Stimulated activated CD8-positive, alpha-beta memory T cell treated with anti-CD3 and anti-CD28 coated beads, Interleukin-12 subunit alpha, Interleukin-12 subunit beta, amount 100 ng/mL, for 24 hours (primary cell): Measurements from ENCODE around the gene HMCES.
A peak's percentile ranks its signal among the peaks of the same experiment; 100 is the strongest.
"Not testable (repeated sequence)": the region's sequence is repeated elsewhere in the genome, so short reads cannot be mapped to it uniquely, and the experiment has no call there.

Source experiments
- DNase-seq: peaks from one replicate; pipeline ENCODE4 v3.0.0-alpha.2; 2020; ENCODE audit errors: extremely low read depth

The HMCES gene, protein sequence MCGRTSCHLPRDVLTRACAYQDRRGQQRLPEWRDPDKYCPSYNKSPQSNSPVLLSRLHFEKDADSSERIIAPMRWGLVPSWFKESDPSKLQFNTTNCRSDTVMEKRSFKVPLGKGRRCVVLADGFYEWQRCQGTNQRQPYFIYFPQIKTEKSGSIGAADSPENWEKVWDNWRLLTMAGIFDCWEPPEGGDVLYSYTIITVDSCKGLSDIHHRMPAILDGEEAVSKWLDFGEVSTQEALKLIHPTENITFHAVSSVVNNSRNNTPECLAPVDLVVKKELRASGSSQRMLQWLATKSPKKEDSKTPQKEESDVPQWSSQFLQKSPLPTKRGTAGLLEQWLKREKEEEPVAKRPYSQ

DNA sequence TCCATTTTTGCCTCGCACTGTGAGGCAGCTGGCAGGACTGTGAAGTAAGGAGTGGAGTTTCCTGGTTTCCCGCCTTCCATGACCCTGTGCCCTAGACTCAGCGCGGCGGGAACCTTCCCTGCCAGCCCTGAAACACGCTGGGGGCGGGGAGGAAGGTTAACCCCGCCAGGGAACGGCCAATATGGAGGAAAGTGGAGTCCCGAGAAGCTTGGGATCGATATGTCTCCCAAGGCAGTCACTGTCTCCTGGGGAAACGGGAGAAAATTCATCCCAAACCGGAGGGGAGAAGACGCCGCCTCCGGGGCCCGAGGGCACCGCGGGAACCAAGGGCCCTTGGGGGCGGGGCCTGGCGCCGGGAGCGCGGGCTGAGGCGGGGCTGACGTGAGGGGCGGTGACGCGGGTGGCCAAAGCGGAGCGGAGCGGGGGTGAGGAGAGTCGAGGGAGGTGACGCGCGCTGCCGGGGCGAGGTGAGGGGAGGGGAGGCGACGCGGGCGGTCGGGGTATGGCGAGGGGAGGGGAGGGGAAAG is at the start of gene HMCES:
TSS of gene HMCES (plus strand) at position 432 of the 527 bp plus-strand sequence. CDS start 863 bp downstream, outside the sequence.
- peak; percentile 78 for DNase-seq

DNA sequence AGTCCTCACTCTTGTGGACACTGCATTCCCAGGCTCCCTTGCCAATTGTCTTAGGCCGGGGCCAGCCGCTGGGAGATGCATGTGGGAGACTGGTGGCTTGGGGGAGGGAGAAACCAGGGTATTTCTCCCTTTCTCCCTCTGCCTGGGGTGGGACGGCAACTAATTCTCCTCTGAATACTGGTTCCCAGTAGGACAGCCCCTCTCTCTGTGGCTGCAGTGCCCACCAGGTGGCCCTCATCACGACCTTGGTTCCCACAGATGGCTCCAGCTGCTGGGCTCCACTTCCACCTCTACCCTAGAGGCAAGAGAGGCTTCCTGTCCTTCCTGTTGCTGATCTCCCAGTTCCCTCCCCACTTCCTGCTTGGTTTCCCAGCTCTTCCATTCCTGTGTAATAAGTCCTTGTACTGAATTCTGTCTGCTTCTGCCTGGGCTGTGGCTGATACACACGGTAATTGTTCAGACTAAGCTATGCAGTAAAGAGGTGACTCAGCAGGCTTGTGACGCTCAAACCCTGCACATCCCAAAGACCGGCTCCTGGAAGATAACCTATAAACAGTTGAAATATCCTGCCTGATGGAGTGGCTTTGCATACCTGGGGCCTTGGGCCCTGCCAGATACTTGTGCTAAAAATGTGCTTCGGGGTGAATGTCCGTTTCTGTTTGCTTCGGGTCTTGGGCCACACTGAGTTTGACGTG is 49.6 kb upstream of the HMCES start:
- no peak for DNase-seq

DNA sequence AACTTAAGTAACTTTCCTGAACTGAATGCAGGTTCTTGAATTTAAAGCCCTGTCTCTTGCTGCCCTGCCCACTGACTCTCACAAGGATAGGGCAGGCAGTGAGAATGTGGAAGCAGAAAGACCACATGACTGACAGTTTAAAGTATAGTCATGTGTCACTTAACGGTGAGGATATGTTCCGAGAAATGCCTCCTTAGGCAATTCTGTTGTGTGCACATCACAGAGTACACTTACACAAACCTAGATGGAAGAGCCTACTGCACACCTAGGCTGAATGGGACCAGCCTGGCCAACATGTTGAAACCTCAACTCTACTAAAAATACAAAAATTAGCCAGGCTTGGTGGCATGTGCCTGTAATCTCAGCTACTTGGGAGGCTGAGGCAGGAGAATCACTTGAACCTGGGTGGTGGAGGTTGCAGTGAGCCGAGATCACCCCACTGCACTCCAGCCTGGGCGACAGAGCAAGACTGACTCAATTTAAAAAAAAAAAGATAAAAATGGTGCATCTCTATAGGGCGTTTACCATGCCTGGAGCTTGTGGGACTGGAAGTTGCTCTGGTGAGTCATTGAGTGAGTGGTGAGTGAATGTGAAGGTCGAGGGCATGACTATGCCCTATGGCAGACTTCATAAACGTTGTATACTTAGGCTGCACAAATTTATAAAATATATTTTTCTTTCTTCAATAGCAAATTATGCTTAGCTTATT is 48.2 kb upstream of the HMCES start:
- no peak for DNase-seq

DNA sequence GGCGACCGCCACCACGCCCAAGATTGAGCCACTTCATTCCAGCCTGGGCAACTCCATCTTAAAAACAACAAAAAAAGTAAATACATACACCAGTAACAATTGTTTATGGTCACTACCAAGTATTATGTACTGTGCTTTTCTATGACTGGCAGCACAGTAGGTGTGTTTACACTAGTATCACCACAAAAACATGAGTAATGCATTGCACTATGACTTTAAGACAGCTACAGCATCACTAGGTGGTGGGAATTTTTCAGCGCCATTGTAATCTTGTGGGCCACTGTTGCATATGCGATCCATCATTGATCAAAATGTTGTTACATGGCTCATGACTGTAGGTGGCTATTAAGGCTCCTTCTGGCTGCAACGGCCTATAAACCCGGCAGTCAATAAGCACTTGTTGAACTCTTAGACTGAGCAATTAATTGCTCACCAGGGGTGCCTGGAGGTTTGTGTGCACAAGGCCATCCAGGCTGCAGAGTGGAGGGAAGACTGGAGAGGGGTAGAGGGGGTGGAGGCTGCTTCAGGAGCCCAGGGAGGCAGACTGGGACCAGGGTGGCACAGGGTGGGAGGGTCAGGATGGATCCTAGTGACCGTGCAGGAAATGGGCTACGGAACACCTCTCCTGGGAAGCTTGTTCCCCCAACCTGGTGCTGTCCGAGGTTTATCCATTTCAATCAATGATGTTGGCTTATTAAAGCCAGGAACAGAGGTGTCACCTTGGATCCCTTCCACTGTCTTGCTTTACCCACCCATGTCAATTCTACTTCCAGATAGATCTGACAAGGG is 47.1 kb upstream of the HMCES start:
- no peak for DNase-seq

DNA sequence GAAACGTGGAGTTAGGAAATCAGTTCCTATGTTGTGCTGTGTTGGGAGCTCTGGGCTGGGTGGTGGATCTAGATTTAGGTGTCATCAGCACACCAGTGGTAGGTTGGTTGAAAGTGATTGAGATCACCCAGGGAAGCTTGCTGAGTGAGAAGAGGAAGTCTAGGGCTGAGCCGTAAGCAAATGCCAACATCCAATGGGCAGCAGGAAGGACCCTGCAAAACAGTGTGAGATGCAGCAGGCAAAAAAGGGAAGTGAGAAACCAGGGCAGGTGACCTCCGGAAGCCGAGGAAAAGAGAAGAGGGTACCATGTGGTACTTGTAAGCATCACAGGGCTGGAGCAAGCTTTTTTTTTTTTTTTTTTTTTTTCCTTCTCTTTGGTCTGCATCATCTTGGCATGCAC is 45.1 kb upstream of the HMCES start:
- no peak for DNase-seq

DNA sequence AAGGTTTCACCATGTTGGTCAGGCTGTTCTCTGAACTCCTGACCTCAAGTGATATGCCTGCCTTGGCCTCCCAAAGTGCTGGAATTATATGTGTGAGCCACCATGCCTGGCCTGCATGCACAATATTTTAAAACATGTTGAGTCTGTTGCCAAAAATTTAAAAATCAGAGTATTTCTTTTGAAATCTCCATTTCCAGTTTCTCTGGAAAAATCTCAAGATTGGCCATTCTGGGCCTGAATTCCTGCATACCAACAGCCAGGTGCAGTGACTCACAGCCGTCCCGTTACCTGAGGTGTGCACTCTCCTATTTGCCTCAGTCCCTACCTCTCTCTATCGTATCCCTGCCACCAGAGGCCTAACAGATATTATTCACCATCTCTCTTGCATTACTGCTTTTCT is 44.2 kb upstream of the HMCES start:
- no peak for DNase-seq

DNA sequence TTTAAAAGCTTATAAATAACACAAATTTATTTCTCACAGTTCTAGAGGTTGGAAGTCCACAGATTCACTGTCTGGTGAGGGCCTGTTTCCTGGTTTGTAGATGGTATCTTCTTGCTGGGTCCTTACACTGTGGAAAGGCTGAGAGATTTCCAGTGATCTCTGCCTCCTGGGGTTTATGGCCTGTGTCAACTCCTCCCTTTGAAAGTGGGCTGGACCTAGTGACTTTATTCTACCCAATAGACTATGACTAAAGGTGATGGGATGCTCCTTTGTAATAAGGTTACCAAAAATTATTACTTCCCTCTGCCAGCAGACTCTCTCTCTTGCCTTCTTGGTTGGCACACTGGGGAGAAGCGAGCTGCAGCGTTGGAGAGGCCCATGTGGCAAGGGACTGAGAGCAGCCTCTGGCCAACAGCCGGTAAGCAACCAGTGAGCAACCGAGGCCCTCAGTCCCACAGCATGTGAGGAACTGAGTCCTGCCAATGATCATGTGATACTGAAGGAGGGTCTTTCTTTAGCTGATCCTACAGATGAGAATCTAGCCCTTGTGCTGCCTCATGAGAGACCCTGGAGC is 43.2 kb upstream of the HMCES start:
- DNase-seq: no peak

DNA sequence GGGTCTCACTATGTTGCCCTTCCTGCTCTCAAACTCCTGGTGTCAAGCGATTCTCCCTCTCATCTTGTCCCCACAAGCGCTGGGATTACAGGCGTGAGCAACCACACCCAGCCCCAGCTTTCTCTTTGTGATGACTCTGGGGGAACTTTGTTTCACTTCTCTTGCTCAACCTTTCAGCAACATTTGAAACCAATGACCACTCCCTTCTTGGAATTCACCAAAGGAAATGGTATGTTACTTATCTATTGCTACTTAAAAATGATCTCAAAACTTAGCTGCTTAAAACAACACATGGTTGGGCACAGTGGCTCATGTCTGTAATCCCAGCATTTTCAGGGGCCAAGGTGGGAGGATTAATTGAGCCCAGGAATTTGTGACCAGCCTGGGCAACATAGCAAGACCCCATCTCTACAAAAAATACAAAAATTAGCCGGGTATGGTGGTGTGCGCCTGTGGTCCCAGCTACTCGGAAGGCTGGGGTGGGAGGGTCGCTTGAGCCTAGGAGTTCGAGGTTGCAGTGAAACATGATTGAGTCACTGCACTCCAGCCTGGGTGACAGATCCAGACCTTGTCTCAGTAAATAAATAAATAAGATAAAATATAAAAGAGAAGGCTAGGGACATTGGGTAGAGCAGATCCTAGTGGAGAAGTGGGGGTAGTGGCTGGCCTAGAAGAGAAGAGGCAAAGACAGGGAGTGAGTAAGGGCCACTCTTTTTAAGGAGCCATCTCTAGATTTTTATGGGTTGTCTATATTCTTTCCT is 39.5 kb upstream of the HMCES start:
- no peak for DNase-seq

DNA sequence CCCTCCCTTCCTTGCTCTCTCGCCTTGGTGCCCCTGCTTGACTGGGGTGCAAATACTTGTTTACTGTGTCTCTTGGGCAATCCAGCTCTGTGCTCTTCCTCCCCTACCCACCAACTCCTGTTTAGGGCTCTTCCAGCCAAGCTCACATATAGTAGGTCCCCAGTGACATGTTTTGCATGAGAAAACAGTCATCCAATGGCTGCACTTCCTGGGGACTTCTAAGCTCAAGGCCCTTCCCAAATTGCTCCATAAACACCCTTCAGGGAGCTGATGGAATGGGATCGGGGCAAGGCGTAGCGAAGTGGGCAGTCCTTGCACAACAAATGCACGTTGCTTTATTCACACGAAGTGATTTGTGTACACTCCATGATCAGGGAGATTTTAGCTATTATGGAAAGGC is 38.7 kb upstream of the HMCES start:
- no peak for DNase-seq

DNA sequence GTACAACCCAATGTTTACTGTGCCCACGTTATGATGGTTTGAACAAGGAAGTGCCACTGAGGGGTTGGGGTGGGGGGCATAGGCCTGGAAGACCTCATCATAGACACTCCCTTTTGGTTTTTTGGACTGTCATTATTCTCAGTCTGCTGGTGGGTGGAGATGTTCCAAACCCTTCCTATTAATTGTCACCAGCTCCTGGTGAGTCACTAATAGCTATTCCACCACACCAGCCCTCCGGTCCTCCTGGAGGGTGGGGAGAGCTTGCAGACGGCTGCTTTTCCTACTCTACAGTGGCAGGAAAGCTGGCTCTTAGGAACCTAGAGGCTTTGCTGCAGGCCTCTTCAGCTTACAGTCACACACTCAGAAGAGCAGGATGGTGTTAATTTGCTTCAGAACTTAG is 38.2 kb upstream of the HMCES start:
- no peak for DNase-seq

DNA sequence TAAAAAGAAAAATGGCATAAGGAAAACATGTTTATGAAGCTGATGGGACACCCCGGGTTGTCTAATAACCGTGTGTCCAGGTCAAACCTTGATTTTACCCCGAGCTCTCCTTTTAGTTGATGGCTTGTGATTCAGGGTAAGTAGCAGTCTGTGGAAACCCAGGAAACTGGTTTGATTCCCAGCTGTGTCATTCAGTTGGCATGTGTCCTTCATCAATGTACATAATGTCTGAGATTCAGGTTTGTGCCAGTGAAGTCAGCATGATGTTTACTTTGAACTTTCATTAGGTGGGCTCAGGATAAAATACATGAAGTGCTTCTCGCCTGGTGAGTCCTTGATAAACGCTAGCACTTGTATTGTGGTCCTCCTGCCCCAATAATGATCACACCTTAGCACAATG is 33.5 kb upstream of the HMCES start:
- DNase-seq: no peak

DNA sequence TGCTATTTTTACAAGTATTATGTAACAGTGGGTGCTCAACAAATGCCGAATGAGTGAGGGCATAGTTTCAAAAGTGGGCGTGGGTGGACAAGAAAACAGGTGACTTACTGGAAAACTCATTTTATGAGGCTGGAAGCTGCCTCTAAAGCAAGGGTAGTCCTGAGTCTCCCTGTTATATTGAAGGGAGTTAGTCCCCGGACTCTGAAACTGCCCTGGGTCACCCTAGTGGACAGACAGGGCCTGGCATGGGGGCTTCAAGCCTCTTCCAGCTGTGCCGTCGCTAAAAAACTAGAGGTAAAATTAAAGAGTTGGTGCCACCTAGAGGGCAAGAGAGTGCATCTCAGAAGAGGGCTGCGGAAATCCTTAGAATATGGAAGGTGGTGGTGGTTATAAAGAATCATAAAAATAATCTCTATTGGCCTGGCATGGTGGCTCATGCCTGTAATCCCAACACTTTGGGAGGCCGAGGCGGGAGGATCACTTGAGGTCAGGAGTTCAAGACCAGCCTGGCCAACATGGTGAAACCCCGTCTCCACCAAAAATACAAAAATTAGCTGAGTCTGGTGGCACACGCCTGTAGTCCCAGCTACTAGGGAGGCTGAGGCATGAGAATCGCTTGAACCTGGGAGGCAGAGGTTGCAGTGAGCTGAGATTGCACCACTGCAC is 32.9 kb upstream of the HMCES start:
- not testable (repeated sequence) for DNase-seq

DNA sequence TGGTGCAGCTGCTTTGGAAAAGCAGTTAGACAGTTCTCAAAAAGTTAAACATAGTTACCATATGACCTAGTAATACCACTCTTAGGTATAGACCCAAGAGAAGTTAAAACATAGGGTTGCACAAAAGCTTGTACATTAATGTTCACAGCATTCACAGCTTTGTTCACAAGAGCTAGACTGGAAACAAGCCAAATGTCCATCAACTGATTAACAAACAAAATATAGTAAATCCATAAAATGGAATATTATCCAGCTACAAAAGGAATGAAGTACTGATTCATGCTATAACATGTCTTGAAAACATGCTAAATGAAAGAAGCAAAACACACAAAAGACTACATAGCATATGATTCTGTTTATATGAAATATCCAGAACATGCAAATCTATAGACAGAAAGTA is 32.0 kb upstream of the HMCES start:
- DNase-seq: no peak

DNA sequence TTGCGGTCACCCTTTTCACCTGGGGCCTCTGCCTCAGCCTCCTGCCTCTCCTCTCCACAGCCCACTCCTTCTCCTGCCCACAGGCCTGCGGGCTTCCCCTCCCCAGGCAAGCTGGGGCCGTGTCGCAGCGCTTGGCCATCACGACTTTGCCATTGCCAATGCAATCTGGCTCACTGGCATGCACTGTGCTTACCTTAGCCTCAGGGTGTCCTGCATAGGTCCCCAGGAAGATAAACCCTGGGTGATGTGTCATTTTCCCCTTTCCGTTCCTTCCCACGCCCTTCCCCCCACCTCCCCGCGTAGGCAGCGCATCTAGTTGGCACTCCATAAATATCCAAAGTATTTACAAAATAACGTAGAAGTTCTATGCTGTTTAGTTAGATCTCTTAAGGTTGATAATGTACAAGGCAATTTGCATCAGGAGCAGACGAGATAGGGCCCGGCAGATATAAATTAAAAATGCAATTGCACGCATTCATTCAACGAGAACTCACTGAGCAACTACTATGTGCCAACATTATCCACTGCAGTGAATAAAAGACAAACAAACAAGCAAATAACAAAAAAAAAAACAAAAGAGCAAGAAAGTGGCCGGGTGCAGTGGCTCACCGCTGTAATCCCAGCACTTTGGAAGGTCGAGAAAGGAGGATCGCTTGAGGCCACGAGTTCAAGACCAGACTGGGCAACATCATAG is 30.2 kb upstream of the HMCES start:
- no peak for DNase-seq

DNA sequence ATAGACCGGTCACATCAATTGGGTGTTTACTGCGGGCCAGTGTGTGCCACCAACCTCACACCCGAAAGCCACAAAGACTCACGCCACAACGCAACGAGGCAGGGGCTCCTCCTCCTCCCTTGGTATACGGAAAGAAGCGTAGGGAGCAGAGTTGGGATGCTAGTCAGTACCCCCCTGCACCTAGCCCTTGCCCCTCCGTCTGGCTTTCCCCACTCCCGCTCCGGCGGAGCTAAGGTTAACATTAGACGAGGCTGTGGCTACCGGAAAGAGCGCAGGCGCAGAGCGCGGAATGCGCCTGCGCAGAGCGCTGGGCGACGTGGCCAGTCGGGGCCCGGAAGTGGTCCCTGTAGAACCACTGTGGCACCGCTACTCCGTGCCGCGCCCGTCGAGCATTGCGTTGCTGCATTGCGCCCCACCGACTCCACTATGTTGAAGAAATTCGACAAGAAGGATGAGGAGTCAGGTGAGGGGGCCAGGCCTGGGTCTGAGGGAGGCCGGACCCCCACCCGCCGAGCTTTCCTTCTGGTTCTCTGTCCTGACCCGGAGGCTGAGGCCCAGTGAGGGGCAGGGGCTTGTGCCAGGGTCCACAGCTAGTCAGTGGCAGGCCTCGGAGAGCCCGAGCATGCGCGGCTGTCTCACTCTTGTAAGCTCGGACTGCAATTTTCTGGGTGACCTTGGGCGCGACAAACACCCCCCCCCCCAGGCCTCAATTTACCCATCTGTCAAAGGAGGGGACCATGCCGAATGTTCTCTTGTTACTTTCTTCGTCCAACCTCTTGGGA is 29.2 kb upstream of the HMCES start, which contains the start of gene COPG1:
TSS of gene COPG1 (plus strand) at position 323 of the 782 bp plus-strand sequence. CDS start at position 427, 104 bp downstream.
- peak; percentile 60 for DNase-seq

DNA sequence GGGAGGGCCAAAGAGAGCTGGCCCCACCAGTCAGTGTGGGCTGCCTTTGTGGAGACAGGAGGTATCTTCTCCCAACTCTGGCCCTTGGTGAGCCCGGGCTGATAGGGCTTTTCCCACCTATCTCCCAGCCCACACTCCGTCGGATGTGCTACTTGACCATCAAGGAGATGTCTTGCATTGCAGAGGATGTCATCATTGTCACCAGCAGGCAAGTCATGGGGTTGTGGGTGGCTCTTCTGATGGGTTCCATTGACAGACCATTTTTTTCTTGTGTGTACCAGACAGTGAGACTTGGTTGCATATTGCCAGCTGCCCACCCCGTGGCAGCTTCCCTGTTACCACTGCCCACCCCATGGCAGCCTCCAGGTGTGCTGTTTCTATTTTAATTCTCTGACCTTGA is 25.9 kb upstream of the HMCES start:
- DNase-seq: no peak

DNA sequence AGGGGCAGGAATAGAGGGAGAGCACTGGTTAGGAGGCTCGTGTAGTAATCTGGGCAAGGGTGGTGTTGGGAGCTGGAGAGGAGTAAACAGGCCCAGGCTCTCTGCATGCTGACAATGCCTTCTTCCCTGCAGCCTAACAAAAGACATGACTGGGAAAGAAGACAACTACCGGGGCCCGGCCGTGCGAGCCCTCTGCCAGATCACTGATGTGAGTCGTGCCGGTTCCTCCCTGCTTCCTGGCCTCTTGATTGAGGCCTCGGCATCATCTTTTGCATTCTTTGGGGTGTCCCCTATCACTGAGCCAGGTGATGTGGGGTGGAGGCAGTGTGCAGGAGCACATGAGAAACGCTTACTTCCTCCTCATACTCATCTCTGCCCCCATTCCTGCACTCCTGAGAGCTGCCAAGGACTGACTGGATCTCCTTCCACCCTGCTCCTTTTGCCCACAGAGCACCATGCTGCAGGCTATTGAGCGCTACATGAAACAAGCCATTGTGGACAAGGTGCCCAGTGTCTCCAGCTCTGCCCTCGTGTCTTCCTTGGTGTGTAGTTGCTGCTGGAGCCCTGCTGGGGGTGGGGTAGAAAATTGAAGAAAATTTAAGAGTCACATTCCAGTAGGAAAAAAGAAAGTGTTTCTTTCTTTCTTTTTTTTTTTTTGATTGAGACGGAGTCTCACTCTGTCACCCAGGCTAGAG is 24.0 kb upstream of the HMCES start:
- no peak for DNase-seq

DNA sequence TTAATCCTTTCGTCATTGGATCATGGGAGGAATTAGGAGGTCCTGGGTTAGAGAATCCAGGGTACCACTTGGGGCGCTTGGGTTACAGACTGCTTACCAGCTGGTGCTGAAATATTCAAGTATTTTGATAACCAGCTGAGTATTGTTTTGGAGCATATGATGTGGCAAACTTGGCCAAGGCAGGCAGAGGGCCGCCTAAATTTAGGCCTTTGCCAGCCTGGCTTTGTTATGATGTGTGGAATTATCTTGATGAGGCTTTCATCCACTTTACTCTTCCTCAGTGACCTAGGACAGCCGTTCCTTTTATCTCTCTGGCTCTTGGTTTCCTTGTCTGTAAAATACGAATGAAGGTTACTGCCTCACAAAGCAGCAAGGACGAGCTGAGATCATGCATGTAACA is 22.4 kb upstream of the HMCES start:
- no peak for DNase-seq
